ENCODE results near the gene RASSF8. TPM values are rescaled to one million over a fixed set of nuclear protein-coding genes. Genes with fewer than 3 reads are reported as not detected.

RASSF8 gene
- total RNA-seq, 1 experiment from 2014 or later, result 51.2 TPM

- Histone ChIP-seq H3K79me2 (ENCODE audit: low read length) (peaks cover 39% of the 10 kb centered on the region), H3K9me2 (replicated peaks; ENCODE audit: low read length) (0 out of 2 replicates have a peak, but pooled peaks cover 5% of the 10 kb centered on the region), H2AFZ (ENCODE audit: low read length) (peak overlapping the region; percentile 89), H4K20me1 (ENCODE audit: low read length) (peaks cover 27% of the 10 kb centered on the region), H3K27ac (ENCODE audit: low read length) (peak overlapping the region; percentile 96), H3K9ac (ENCODE audit: low read length) (peak overlapping the region; percentile 91), H3K9me3 (ENCODE audit: low read length) (no peaks in the 10 kb centered on the region), H3K27me3 (ENCODE audit: low read length) (no peaks in the 10 kb centered on the region), H3K4me2 (ENCODE audit: low read length) (peak overlapping the region; percentile 89), H3K4me3 (ENCODE audit: low read length) (peak overlapping the region; percentile 83), H3K4me1 (ENCODE audit: insufficient read depth, low read length) (peaks cover 26% of the 10 kb centered on the region), H3K36me3 (ENCODE audit: low read depth, low read length) (no peaks in the 10 kb centered on the region), H3F3A (ENCODE audit: low read length, unreplicated experiment) (no peaks in the 10 kb centered on the region)
- ChIA-PET POLR2A (ENCODE audit: unreplicated experiment) (interaction anchor here (0.5 to 1.0 kb wide), 12 partner anchors 33 to 1023 kb away, joined by 3 to 14 read pairs (median 4); no protein-coding TSS in a partner anchor), CTCF (interaction anchor here (0.6 to 2.1 kb wide), 2 partner anchors 60 to 134 kb away, joined by 3 to 6 read pairs; no protein-coding TSS in a partner anchor)
- ATAC-seq, result peak; percentile 28
- peak; percentile 88 for DNase-seq
- BruUV-seq (replicated peaks), result TSS peak; percentile 47
- intact Hi-C loops (cut with micrococcal nuclease), result loop anchor here (1.0 to 5.0 kb wide), 3 partner anchors 29 to 521 kb away; no protein-coding TSS in a partner anchor
- no peak for TF ChIP-seq CTCF (conservative IDR thresholded peaks at IDR 0.05; ENCODE audit: low read depth, low read length)
- no peak for TF ChIP-seq EZH2 (IDR thresholded peaks at IDR 0.05; ENCODE audit: low read length, unreplicated experiment)
- no peak for TF ChIP-seq EZH2phosphoT487 (IDR thresholded peaks at IDR 0.05; ENCODE audit: borderline replicate concordance, low read length)
Measured at GRCh38 chr12:25957793-25958427, 572 bp upstream of the RASSF8 start.

DNA sequence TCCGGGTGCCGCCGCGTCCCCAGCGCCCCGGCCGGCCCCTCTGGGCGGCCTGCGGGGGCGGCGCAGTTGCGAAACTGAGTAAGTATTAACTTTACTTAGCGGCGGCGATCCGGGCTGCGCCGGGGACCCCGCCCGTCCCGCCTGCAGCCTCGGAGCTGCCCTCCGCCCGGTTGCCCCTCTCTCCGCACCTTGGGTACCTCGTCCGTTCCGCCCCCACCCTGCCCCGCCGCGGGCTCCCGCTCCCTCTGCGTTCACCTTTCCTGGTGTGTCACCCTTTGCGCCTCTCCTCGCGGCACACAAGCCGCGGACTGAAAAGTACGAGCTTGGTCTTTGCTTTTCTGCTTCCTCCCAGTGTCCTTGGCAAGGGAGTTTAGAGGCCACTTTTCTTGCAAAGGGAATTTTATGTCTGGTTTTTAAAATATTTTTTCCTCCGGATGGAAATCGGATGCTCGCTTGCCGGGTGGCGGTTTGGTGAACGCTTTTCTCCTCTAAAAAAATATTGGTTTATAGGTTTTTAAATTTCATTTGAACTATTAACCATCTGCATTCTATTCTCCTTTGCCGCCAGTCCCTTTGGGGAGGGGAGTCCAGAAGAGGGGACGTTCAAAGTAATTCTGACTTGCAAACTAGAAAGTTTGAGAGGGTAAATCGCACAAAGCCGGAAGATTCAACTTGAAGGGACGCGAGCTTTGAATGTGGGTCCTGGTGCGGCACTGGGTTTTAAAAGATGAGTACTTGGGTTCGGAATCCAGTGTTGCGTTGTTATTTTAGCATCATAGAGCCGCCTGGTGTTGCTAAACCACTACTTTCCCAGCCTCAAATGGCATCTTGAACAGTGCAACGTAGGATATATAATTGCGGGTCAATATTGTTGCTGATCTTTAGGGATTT is 834 bp downstream of the RASSF8 start:
- Histone ChIP-seq H3K4me1 (ENCODE audit: insufficient read depth, low read length) (peaks cover 26% of the 10 kb centered on the region), H4K20me1 (ENCODE audit: low read length) (peaks cover 40% of the 10 kb centered on the region), H3K4me3 (ENCODE audit: low read length) (peak overlapping the region; percentile 89), H3K4me2 (ENCODE audit: low read length) (peak overlapping the region; percentile 87), H3K27me3 (ENCODE audit: low read length) (no peaks in the 10 kb centered on the region), H3K36me3 (ENCODE audit: low read depth, low read length) (peaks cover 8% of the 10 kb centered on the region), H3K9me2 (replicated peaks; ENCODE audit: low read length) (0 out of 2 replicates have a peak, but pooled peaks cover 5% of the 10 kb centered on the region), H3F3A (ENCODE audit: low read length, unreplicated experiment) (no peaks in the 10 kb centered on the region), H3K9ac (ENCODE audit: low read length) (peak overlapping the region; percentile 84), H2AFZ (ENCODE audit: low read length) (peak overlapping the region; percentile 40), H3K9me3 (ENCODE audit: low read length) (no peaks in the 10 kb centered on the region), H3K79me2 (ENCODE audit: low read length) (peaks cover 53% of the 10 kb centered on the region), H3K27ac (ENCODE audit: low read length) (peak overlapping the region; percentile 62)
- POLR2A ChIA-PET (ENCODE audit: unreplicated experiment), result interaction anchor here (0.6 to 1.0 kb wide), 5 partner anchors 31 to 323 kb away, joined by 3 to 8 read pairs (median 7); no protein-coding TSS in a partner anchor
- DNase-seq (peak; percentile 77), ATAC-seq (peak; percentile 35)
- no peak for TF ChIP-seq EZH2phosphoT487 (IDR thresholded peaks at IDR 0.05; ENCODE audit: borderline replicate concordance, low read length)
- 0 out of 2 replicates have a peak, but pooled peaks have one; percentile 26 for TF ChIP-seq CTCF (conservative IDR thresholded peaks at IDR 0.05; ENCODE audit: low read depth, low read length)
- BruUV-seq (replicated peaks), result TSS peak; percentile 44
- CTCF ChIA-PET, result interaction anchor here (0.6 to 2.1 kb wide), 11 partner anchors 20 to 616 kb away, joined by 3 to 6 read pairs (median 3); no protein-coding TSS in a partner anchor
- intact Hi-C loops (cut with micrococcal nuclease), result loop anchor here (1.0 to 5.0 kb wide), 5 partner anchors 35 to 523 kb away; no protein-coding TSS in a partner anchor
